Esophagus muscularis mucosa (tissue), 4 donors: ENCODE results near the gene KCND3. TPM values are rescaled to one million over a fixed set of nuclear protein-coding genes. Genes with fewer than 3 reads are reported as not detected.

Experiments used
- DNase-seq: peaks from one replicate; pipeline ENCODE4 v3.0.0-alpha.2; 2017; ENCODE audit errors: extremely low spot score
- H3K27ac ChIP-seq, 4 donors: fragments of 200-600 bp; sonication (generic); replicated peaks in 1 of 4; 1 replicate in 3 of 4; 2 replicates in 1 of 4; pipeline ENCODE4 v1.5.1; 2016 to 2019; ENCODE audit warnings: mild to moderate bottlenecking in 1 of 4
- H3K27me3 ChIP-seq, 4 donors: fragments of 200-600 bp; sonication (generic); one replicate each; pipeline versions ENCODE4 v1.5.1 to v1.6.0; 2016 to 2019
- H3K36me3 ChIP-seq, 4 donors: fragments of 200-600 bp; sonication (generic); one replicate each; pipeline ENCODE4 v1.5.1; 2016 to 2019
- H3K4me1 ChIP-seq, 4 donors: fragments of 200-600 bp; sonication (generic); one replicate each; pipeline ENCODE4 v1.5.1; 2016 to 2019
- H3K4me3 ChIP-seq, 4 donors: fragments of 200-600 bp; sonication (generic); 1 replicate in 2 of 4; 2 replicates in 2 of 4; pipeline ENCODE4 v1.5.1; 2016 to 2019; ENCODE audit warnings: mild to moderate bottlenecking in 4 of 4, moderate library complexity in 1 of 4
- H3K9me3 ChIP-seq, 4 donors: fragments of 200-600 bp; sonication (generic); 1 replicate in 3 of 4; 2 replicates in 1 of 4; pipeline ENCODE4 v1.5.1; 2016 to 2019
- EP300 ChIP-seq: sonication (generic); formaldehyde crosslinking; IDR thresholded peaks from one replicate; pipeline ENCODE4 v1.6.1; 2017; ENCODE audit warnings: antibody characterized with exemption
- POLR2A ChIP-seq: fragments of 450-650 bp; IDR thresholded peaks from one replicate; pipeline ENCODE4 v1.6.1; 2017; ENCODE audit warnings: antibody characterized with exemption, moderate library complexity, mild to moderate bottlenecking, low read depth
- POLR2AphosphoS5 ChIP-seq, 2 donors: sonication (generic); formaldehyde crosslinking; IDR thresholded peaks; one replicate each; pipeline ENCODE4 v1.6.1; 2017; ENCODE audit warnings: antibody characterized with exemption in 2 of 2
- WGBS: methylation state at CpG from one replicate; pipeline ENCODE4 v1.1.5; 2018; 5-methylcytosine and 5-hydroxymethylcytosine counted together
- intact Hi-C: fragments of 100-400 bp; cut with DNase I; formaldehyde crosslinking; loops from one replicate; pipeline ENCODE4 v1.15.1; 2023
- total RNA-seq, 4 donors: library from RNA; depleted of rRNA; stranded (reverse); fragments of >200 nt; gene quantifications; one replicate each; pipeline versions ENCODE4 v1.1.0 to v1.2.1, GENCODE V29; 2016
- TF ChIP-seq, protein P1 (sequence below), 3 experiments: fragments of 200-600 bp in 2 of 3; fragments of 450-650 bp in 1 of 3; sonication (generic) in 2 of 3; IDR thresholded peaks; one replicate each; pipeline ENCODE4 v1.5.1; 2017 to 2019; ENCODE audit warnings: antibody characterized with exemption in 3 of 3, mild to moderate bottlenecking in 2 of 3, moderate library complexity in 1 of 3

The KCND3 gene
- total RNA-seq, 4 donors from 2014 or later, result 25.7 to 57.6 (median 47.5) TPM

- H3K4me3 ChIP-seq, result no peak overlapping the region
- H3K4me1 ChIP-seq, result peaks cover 22 to 61% (median 42%) of the 10 kb centered on the region in 4 donors
- H3K27ac ChIP-seq, result peak overlapping the region; percentile 58 to 60 (median 60)
- H3K9me3 ChIP-seq, result no peaks in the 10 kb centered on the region
- TF ChIP-seq, protein P1, sequence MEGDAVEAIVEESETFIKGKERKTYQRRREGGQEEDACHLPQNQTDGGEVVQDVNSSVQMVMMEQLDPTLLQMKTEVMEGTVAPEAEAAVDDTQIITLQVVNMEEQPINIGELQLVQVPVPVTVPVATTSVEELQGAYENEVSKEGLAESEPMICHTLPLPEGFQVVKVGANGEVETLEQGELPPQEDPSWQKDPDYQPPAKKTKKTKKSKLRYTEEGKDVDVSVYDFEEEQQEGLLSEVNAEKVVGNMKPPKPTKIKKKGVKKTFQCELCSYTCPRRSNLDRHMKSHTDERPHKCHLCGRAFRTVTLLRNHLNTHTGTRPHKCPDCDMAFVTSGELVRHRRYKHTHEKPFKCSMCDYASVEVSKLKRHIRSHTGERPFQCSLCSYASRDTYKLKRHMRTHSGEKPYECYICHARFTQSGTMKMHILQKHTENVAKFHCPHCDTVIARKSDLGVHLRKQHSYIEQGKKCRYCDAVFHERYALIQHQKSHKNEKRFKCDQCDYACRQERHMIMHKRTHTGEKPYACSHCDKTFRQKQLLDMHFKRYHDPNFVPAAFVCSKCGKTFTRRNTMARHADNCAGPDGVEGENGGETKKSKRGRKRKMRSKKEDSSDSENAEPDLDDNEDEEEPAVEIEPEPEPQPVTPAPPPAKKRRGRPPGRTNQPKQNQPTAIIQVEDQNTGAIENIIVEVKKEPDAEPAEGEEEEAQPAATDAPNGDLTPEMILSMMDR (IDR thresholded peaks at IDR 0.05), result peak in 1 of 3 experiments; percentile 11
- no peak for TF ChIP-seq EP300
- no peaks in the 10 kb centered on the region for H3K27me3 ChIP-seq
- H3K36me3 ChIP-seq, result no peaks in the 10 kb centered on the region
- intact Hi-C loops, result no loop called here
- 70% methylated on average over 13 of the region's 13 CpGs for WGBS
- no peak for DNase-seq
These were observed 22.3 kb downstream of the KCND3 start for GRCh38 chr1:111967067-111967690.

DNA sequence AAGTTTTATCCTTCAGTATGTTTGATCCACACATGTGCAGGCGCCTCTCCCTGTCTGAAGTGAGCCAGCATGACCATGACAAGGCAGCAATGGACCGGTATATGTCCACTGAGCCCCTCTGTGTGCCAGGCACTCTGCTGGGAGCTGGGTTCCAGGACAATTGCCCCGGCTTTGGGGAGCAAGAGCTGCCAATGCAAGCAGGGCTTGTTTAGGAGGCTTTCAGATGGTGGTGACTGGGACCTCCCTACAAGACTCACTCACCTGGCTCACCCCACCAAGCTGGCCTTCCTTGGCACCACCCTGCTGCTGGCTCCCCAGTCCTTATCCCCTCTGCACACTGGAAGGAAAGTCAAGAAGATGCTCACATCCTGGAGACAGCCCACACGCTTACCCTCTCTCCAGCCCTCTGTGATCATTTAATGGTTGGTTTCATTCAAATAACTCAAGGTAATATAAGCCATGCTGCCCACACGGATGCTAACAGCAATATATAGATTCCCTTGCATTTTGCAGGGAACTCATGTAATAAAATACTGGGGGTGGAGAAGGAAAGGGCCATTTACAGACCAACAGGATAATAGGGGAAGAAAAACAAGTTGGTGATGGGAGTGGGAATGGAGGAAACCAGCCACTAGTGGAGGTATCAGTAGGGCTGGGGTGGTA is 23.6 kb downstream of the KCND3 start:
- TF ChIP-seq POLR2AphosphoS5 (IDR thresholded peaks at IDR 0.05), result no peak
- TF ChIP-seq EP300, result no peak
- TF ChIP-seq POLR2A, result no peak
- TF ChIP-seq, protein P1 (IDR thresholded peaks at IDR 0.05), result no peak
- 86% methylated on average over 4 of the region's 5 CpGs for WGBS
- Histone ChIP-seq H3K9me3 (no peaks in the 10 kb centered on the region), H3K27me3 (no peaks in the 10 kb centered on the region), H3K36me3 (no peaks in the 10 kb centered on the region), H3K4me1 (peaks cover 29 to 73% (median 49%) of the 10 kb centered on the region in 4 donors), H3K4me3 (no peak overlapping the region), H3K27ac (peak overlapping the region in 1 of 4 donors; percentile 19)
- no peak for DNase-seq
- intact Hi-C loops, result no loop called here

- no peaks in the 10 kb centered on the region for H3K9me3 ChIP-seq
- TF ChIP-seq POLR2A, result no peak
- TF ChIP-seq, protein P1 (IDR thresholded peaks at IDR 0.05), result no peak
- no peak for TF ChIP-seq POLR2AphosphoS5 (IDR thresholded peaks at IDR 0.05)
- TF ChIP-seq EP300, result no peak
- H3K27me3 ChIP-seq, result no peaks in the 10 kb centered on the region
- no peak overlapping the region for H3K4me3 ChIP-seq
- WGBS, result 42% methylated on average over 3 of the region's 5 CpGs
- peak overlapping the region in 1 of 4 donors; percentile 31 for H3K27ac ChIP-seq
- H3K36me3 ChIP-seq, result no peaks in the 10 kb centered on the region
- intact Hi-C loops, result no loop called here
- no peak for DNase-seq
- H3K4me1 ChIP-seq, result peaks cover 35 to 72% (median 54%) of the 10 kb centered on the region in 4 donors
These were observed 25.3 kb downstream of the KCND3 start for GRCh38 chr1:111963985-111964738.

DNA sequence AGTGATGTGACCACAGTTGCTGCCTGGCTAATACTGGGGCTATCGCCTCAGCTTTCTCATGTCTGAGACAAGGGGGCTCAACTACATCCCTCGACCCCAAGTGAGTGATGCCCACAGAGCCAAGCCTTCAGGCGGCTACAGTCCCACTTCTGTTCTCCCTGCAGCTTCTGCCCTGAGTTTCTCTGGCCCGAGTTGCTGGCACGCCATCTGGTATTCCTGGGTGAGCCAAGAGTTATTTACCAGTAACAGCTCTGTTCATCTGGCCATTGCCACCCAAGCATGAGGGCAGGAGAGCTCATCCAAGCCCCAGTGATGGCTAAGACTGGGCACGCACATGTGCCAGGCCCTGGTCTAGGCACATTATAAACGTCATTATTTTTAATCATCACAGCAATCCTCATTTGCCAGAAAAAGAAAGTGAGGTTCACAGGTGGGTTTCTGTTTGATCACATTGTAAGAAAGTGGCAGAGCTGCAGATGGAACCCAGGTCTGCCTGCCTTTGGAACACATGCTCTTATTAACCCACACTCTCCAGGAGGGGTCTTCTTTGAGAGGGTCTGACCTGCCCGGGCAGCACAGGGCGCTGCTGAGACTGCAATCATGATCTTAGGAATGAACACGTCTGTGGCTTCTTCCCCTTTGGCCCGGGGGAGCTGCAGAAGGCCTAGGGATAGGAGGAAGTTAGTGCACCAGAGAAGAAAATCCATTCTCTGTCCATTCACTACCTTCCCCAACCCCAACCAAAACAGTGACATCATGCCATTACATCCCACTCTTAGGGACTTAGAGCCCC is 27.5 kb downstream of the KCND3 start:
- no peak for TF ChIP-seq POLR2A
- TF ChIP-seq EP300, result no peak
- TF ChIP-seq, protein P1 (IDR thresholded peaks at IDR 0.05), result no peak
- TF ChIP-seq POLR2AphosphoS5 (IDR thresholded peaks at IDR 0.05), result no peak
- H3K4me1 ChIP-seq, result peaks cover 38 to 72% (median 57%) of the 10 kb centered on the region in 4 donors
- 78% methylated on average over 10 of the region's 11 CpGs for WGBS
- no peaks in the 10 kb centered on the region for H3K9me3 ChIP-seq
- intact Hi-C loops, result no loop called here
- peaks cover 0 to 4% (median 0%) of the 10 kb centered on the region in 4 donors for H3K36me3 ChIP-seq
- DNase-seq, result no peak
- H3K27ac ChIP-seq, result no peak overlapping the region
- no peaks in the 10 kb centered on the region for H3K27me3 ChIP-seq
- H3K4me3 ChIP-seq, result no peak overlapping the region
